Mesangial cell (primary cell): ENCODE measurements around the gene NCOA7. TPM values are rescaled to one million over a fixed set of nuclear protein-coding genes. Genes with fewer than 3 reads are reported as not detected.

Experiments
- total RNA-seq: library from RNA; depleted of rRNA; stranded (reverse); fragments of >200 nt; gene quantifications from 2 replicates; pipeline ENCODE4 v1.2.3, GENCODE V29; 2015

Gene NCOA7, protein sequence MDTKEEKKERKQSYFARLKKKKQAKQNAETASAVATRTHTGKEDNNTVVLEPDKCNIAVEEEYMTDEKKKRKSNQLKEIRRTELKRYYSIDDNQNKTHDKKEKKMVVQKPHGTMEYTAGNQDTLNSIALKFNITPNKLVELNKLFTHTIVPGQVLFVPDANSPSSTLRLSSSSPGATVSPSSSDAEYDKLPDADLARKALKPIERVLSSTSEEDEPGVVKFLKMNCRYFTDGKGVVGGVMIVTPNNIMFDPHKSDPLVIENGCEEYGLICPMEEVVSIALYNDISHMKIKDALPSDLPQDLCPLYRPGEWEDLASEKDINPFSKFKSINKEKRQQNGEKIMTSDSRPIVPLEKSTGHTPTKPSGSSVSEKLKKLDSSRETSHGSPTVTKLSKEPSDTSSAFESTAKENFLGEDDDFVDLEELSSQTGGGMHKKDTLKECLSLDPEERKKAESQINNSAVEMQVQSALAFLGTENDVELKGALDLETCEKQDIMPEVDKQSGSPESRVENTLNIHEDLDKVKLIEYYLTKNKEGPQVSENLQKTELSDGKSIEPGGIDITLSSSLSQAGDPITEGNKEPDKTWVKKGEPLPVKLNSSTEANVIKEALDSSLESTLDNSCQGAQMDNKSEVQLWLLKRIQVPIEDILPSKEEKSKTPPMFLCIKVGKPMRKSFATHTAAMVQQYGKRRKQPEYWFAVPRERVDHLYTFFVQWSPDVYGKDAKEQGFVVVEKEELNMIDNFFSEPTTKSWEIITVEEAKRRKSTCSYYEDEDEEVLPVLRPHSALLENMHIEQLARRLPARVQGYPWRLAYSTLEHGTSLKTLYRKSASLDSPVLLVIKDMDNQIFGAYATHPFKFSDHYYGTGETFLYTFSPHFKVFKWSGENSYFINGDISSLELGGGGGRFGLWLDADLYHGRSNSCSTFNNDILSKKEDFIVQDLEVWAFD
- total RNA-seq, result 11.1 and 11.8 TPM in 2 replicates

DNA sequence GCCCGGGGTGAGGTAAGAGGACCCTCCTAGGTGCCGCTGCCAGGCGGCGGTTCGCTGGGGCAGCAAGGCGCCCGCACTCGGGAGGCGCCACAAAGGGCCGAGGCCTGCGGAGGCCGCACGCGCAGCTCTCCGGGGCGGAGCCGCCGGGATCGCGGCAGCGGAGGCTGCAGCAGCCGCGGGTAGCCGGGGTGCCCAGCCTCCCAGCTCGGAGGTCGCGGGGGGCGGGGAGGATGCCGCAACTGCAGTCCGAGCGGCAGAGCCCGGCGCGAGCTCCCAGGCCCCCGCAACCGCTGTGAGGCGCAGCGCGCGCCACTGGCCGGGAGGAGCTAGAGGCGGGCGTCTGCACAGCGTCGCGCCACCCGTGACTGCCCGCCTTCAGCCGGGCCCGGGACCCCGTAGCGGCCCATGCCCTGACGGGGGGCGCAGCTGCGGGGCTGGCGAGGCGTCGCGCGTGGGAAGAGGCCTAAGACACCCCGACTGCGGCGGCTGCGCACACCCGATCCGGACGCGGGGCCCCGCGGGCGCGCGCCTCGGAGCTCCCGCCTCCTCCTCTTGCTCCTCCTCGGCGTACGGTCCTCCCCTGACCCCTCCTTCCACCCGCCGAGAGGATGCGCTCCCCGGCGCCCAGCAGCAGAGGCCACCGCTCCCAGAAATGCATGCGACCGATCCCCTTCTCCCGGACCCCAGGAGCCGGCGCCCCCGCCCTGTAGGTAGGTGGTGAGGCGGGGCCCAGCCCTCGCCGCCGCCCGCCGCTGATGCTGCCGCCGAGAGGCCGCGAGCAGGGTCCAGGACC, at the start of gene NCOA7:
TSS of gene NCOA7 (plus strand) at position 603 of the 793 bp plus-strand sequence. CDS start 24,395 bp downstream, outside the sequence.

DNA sequence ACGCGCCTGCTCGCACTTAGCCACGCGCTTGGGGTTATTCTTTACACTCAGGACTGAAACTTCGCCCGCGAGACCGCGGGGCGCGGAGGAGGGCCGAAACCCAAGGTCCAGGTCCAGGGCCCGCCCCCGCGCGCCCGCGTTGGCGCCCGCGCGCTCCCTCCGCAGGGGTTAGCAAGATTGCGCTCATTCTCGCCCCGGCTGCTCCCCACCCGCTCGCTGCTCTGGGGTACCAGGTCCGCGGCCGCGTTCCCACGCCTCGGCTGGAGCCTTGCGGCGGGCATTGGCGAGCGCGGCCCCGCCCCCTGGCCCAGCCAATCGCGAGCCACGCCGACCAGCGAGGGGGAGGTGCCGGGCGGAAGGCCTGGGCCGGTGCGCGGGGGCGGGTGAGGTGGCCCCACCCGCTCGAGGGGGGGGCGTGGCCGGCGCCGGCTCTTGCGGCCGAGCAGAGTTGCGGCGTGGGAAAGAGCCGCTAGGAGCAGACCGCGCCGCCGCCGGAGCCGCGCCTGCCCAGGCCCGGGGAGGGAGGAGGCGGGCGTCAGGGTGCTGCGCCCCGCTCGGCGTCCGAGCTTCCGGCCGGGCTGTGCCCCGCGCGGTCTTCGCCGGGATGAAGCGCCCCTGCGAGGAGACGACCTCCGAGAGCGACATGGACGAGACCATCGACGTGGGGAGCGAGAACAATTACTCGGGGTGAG, 41.4 kb upstream of the NCOA7 start, which contains the start of gene HEY2:
TSS of gene HEY2 (plus strand) at position 460 of the 692 bp plus-strand sequence. CDS start at position 605, 145 bp downstream.

DNA sequence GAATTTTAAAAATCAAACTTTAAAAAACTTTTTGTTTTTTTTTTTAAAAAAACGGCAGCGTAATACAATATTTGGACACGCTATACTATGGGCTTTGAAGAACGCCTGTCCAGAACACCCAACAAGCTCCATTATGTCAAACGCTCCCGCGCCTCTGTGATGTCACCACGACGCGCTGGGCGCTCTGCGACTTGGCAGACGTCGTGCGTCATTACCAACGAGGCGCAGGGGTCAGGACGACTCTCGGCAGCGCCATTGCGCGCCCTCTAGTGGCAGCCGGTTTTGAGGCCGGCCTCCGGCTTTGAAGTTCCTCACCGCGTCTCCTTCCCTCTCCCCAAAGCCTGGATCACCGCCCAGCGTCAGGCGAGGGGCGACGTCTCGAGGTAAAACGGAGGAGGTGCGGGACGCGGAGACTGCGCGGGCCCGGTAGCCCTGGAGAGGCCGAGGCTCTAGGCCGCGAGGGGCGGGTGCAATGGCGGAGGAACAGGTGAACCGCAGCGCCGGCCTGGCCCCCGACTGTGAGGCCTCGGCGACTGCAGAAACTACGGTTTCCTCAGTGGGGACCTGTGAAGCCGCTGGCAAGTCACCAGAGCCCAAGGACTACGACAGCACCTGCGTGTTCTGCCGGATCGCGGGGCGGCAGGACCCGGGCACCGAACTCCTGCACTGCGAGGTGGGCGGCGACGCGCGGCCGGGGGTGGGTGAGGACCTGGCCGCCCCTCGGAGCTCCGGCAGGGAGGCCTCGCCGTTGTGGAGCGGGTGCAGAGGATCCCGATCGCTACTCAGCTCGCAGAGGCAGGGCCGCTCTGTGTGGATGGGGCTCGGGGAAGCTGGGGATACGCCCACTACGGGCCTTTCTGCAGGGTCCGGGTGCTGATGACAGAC, 166.0 kb downstream of the NCOA7 start, which contains the start of gene HINT3:
TSS of gene HINT3 (plus strand) at position 265 of the 885 bp plus-strand sequence. CDS start at position 473, 208 bp downstream.

Other genes with a start within 250 kb of the NCOA7 start
- 0.16 and 0.51 TPM in 2 replicates for gene HEY2, start 41.3 kb upstream of the NCOA7 start, total RNA-seq
- 8.3 and 12.2 TPM in 2 replicates for gene HINT3, start 165.8 kb downstream of the NCOA7 start, total RNA-seq
- 8.6 and 10.3 TPM in 2 replicates for gene TRMT11, start 195.6 kb downstream of the NCOA7 start, total RNA-seq